H1 (cell line): ENCODE measurements around the gene EIF3B. TPM values are rescaled to one million over a fixed set of nuclear protein-coding genes. Genes with fewer than 3 reads are reported as not detected.

Experiments
- CTCF ChIA-PET: fragments of 300-600 bp; sonication (Branson Sonifier 250); formaldehyde crosslinking; loops from one replicate; lab custom pipeline; 2021; ENCODE audit not compliant: partially characterized antibody; lab: Charles Lee
- POLR2A ChIA-PET: fragments of 300-600 bp; sonication (Branson Sonifier 250); formaldehyde crosslinking; loops from one replicate; lab custom pipeline; 2021; ENCODE audit warnings: inconsistent platforms; ENCODE audit not compliant: partially characterized antibody; lab: Charles Lee
- DNase-seq, 2 experiments: peaks; one replicate each; pipeline versions ENCODE4 v3.0.0 to v3.0.0-alpha.2; 2010 to 2022; ENCODE audit warnings: low spot score in 2 of 2, low read depth in 1 of 2, mixed read lengths in 1 of 2
- FAIRE-seq: peaks from 2 replicates; lab custom pipeline; 2011; peaks lifted over from hg19 to GRCh38; lab: Jason Lieb, UNC
- H2AFZ ChIP-seq: 2 replicates; pipeline ENCODE4 v1.8.1; 2012; ENCODE audit warnings: low read length, inconsistent platforms
- H2AK5ac ChIP-seq: 2 replicates; pipeline ENCODE4 v1.6.1; 2013; ENCODE audit warnings: low read depth, low read length
- H2BK120ac ChIP-seq: replicated peaks from 2 replicates; pipeline ENCODE3; 2013; ENCODE audit warnings: low read depth, low read length, inconsistent platforms
- H2BK12ac ChIP-seq: 2 replicates; pipeline ENCODE4 v1.6.1; 2013; ENCODE audit warnings: low read depth, low read length
- H2BK15ac ChIP-seq: 2 replicates; pipeline ENCODE4 v1.6.1; 2013; ENCODE audit warnings: low read length
- H2BK20ac ChIP-seq: 2 replicates; pipeline ENCODE4 v1.6.1; 2013; ENCODE audit warnings: low read length
- H2BK5ac ChIP-seq: 2 replicates; pipeline ENCODE4 v1.6.1; 2013; ENCODE audit warnings: low read depth, low read length
- H3K14ac ChIP-seq: 2 replicates; pipeline ENCODE4 v1.6.1; 2013; ENCODE audit warnings: inconsistent platforms; ENCODE audit not compliant: insufficient read length
- H3K18ac ChIP-seq: 2 replicates; pipeline ENCODE4 v1.6.1; 2013; ENCODE audit warnings: low read length; ENCODE audit errors: extremely low read depth
- H3K23ac ChIP-seq: 2 replicates; pipeline ENCODE4 v1.6.1; 2013; ENCODE audit warnings: inconsistent platforms; ENCODE audit not compliant: insufficient read length
- H3K23me2 ChIP-seq: 2 replicates; pipeline ENCODE4 v1.6.1; 2013; ENCODE audit warnings: low read depth, low read length
- H3K27ac ChIP-seq: 2 replicates; pipeline ENCODE4 v1.6.1; 2011; ENCODE audit warnings: low read depth, low read length, inconsistent platforms
- H3K27me3 ChIP-seq, 4 experiments: replicated peaks in 1 of 4; 1 replicate in 1 of 4; 2 replicates in 3 of 4; pipeline versions ENCODE4 v1.6.1 to v1.8.1; 2011 to 2013; ENCODE audit warnings: low read length in 3 of 4, mild to moderate bottlenecking in 3 of 4, inconsistent platforms in 2 of 4, mixed read lengths in 2 of 4, moderate library complexity in 1 of 4; ENCODE audit not compliant: control insufficient read depth in 3 of 4, insufficient read depth in 3 of 4; ENCODE audit errors: extremely low read depth in 1 of 4
- H3K36me3 ChIP-seq, 4 experiments: 2 replicates each; pipeline versions ENCODE4 v1.6.1 to v1.8.1; 2011 to 2013; ENCODE audit warnings: mild to moderate bottlenecking in 4 of 4, low read length in 3 of 4, moderate library complexity in 2 of 4, control low read depth in 1 of 4, inconsistent platforms in 1 of 4; ENCODE audit not compliant: insufficient read depth in 4 of 4, control insufficient read depth in 2 of 4
- H3K4ac ChIP-seq: replicated peaks from 2 replicates; pipeline ENCODE3; 2013; ENCODE audit warnings: low read length, low read depth, mixed read lengths, inconsistent platforms; ENCODE audit not compliant: insufficient read length
- H3K4me1 ChIP-seq, 4 experiments: replicated peaks in 1 of 4; 1 replicate in 1 of 4; 2 replicates in 3 of 4; pipeline versions ENCODE4 v1.6.1 to v1.8.1; 2011 to 2013; ENCODE audit warnings: low read length in 3 of 4, inconsistent platforms in 2 of 4, mixed read lengths in 1 of 4; ENCODE audit not compliant: insufficient read depth in 4 of 4, control insufficient read depth in 3 of 4
- H3K4me2 ChIP-seq, 2 experiments: 2 replicates each; pipeline versions ENCODE4 v1.6.1 to v1.8.1; 2011 to 2013; ENCODE audit warnings: low read depth in 2 of 2, low read length in 2 of 2, control low read depth in 1 of 2, inconsistent platforms in 1 of 2, mild to moderate bottlenecking in 1 of 2; ENCODE audit not compliant: insufficient read depth in 1 of 2
- H3K4me3 ChIP-seq, 4 experiments: fragments of 200-600, 300-600 bp in 1 of 4; sonication (generic), shearing (Covaris generic), sonication (Bioruptor Twin) in 1 of 4; 2 replicates each; pipeline versions ENCODE4 v1.5.1 to v1.8.1; 2011 to 2016; ENCODE audit warnings: low read length in 4 of 4, low read depth in 3 of 4, control low read depth in 2 of 4, inconsistent platforms in 2 of 4, mild to moderate bottlenecking in 2 of 4, mixed read lengths in 1 of 4, moderate library complexity in 1 of 4; ENCODE audit not compliant: insufficient read depth in 2 of 4; ENCODE audit errors: extremely low read depth in 1 of 4
- H3K56ac ChIP-seq: replicated peaks from 2 replicates; pipeline ENCODE3; 2013; ENCODE audit warnings: low read depth, mild to moderate bottlenecking, mixed read lengths, low read length, inconsistent platforms; ENCODE audit not compliant: insufficient read length
- H3K79me1 ChIP-seq: 2 replicates; pipeline ENCODE4 v1.6.1; 2013; ENCODE audit warnings: low read depth, low read length, control low read depth
- H3K79me2 ChIP-seq, 2 experiments: 2 replicates each; pipeline versions ENCODE4 v1.6.1 to v1.8.1; 2012 to 2013; ENCODE audit warnings: low read length in 2 of 2, mild to moderate bottlenecking in 2 of 2, inconsistent platforms in 1 of 2; ENCODE audit not compliant: insufficient read depth in 2 of 2, control insufficient read depth in 1 of 2
- H3K9ac ChIP-seq, 4 experiments: replicated peaks in 1 of 4; 1 replicate in 1 of 4; 2 replicates in 3 of 4; pipeline versions ENCODE4 v1.6.1 to v1.8.1; 2011 to 2013; ENCODE audit warnings: low read depth in 3 of 4, low read length in 3 of 4, control low read depth in 2 of 4, mild to moderate bottlenecking in 2 of 4, moderate library complexity in 2 of 4, inconsistent platforms in 1 of 4; ENCODE audit errors: extremely low read depth in 1 of 4
- H3K9me3 ChIP-seq, 2 experiments: 2 replicates each; pipeline versions ENCODE4 v1.6.1 to v1.8.1; 2012 to 2013; ENCODE audit warnings: mild to moderate bottlenecking in 2 of 2, moderate library complexity in 2 of 2, control low read depth in 1 of 2, inconsistent platforms in 1 of 2, low read depth in 1 of 2, low read length in 1 of 2, mixed read lengths in 1 of 2; ENCODE audit not compliant: insufficient read depth in 2 of 2
- H4K20me1 ChIP-seq, 2 experiments: replicated peaks in 1 of 2; 2 replicates each; pipeline versions ENCODE3 to v1.8.1; 2011 to 2013; ENCODE audit warnings: inconsistent platforms in 2 of 2, low read length in 2 of 2, mild to moderate bottlenecking in 1 of 2; ENCODE audit not compliant: insufficient read depth in 2 of 2, control insufficient read depth in 1 of 2
- H4K5ac ChIP-seq: 2 replicates; pipeline ENCODE4 v1.6.1; 2013; ENCODE audit warnings: low read length, low read depth, mixed read lengths, inconsistent platforms; ENCODE audit not compliant: insufficient read length
- H4K8ac ChIP-seq: 2 replicates; pipeline ENCODE4 v1.8.0; 2013; ENCODE audit warnings: mild to moderate bottlenecking, moderate library complexity, low read length, inconsistent platforms; ENCODE audit not compliant: insufficient read depth; ENCODE audit errors: extremely low read depth
- H4K91ac ChIP-seq: replicated peaks from 2 replicates; pipeline ENCODE3; 2013; ENCODE audit warnings: low read length, mixed read lengths, inconsistent platforms; ENCODE audit not compliant: insufficient read length
- CEBPB ChIP-seq: IDR thresholded peaks from 2 replicates; pipeline ENCODE4 v1.6.1; 2012; ENCODE audit warnings: low read depth, low read length
- CHD1 ChIP-seq: IDR thresholded peaks from 2 replicates; pipeline ENCODE4 v1.6.1; 2012; ENCODE audit warnings: low read depth, low read length, improper control_type of control experiment
- CTCF ChIP-seq, 3 experiments: IDR thresholded peaks; 1 replicate in 2 of 3; 2 replicates in 1 of 3; pipeline versions ENCODE4 v1.5.1 to v1.6.1; 2011; ENCODE audit warnings: low read length in 3 of 3, mild to moderate bottlenecking in 3 of 3, inconsistent platforms in 2 of 3, low read depth in 1 of 3, moderate library complexity in 1 of 3; ENCODE audit not compliant: insufficient read depth in 1 of 3; ENCODE audit errors: control extremely low read depth in 1 of 3
- E2F6 ChIP-seq: IDR thresholded peaks from 2 replicates; pipeline ENCODE4 v1.6.1; 2012; ENCODE audit warnings: inconsistent platforms
- EP300 ChIP-seq, 2 experiments: IDR thresholded peaks; 1 replicate in 1 of 2; 2 replicates in 1 of 2; pipeline ENCODE4 v1.6.1; 2011 to 2012; ENCODE audit warnings: low read depth in 2 of 2, low read length in 2 of 2, mild to moderate bottlenecking in 2 of 2, borderline replicate concordance in 1 of 2, inconsistent platforms in 1 of 2, moderate library complexity in 1 of 2
- JUND ChIP-seq: IDR thresholded peaks from 2 replicates; pipeline ENCODE4 v1.6.1; 2011; ENCODE audit warnings: mild to moderate bottlenecking, improper control_type of control experiment, low read length
- KDM5A ChIP-seq: fragments of 200-600 bp; IDR thresholded peaks from 2 replicates; pipeline ENCODE4 v1.7.1; 2012; ENCODE audit warnings: mild to moderate bottlenecking, low read length, inconsistent platforms, mixed read lengths
- RNF2 ChIP-seq: fragments of 200-900, 300-1000 bp; sonication (generic); IDR thresholded peaks from 2 replicates; pipeline ENCODE4 v1.7.1; 2016; ENCODE audit warnings: borderline replicate concordance, low read depth, mild to moderate bottlenecking, antibody characterized with exemption, low read length; ENCODE audit not compliant: poor library complexity, severe bottlenecking; ENCODE audit errors: missing control alignments
- TEAD4 ChIP-seq: IDR thresholded peaks from 2 replicates; pipeline ENCODE4 v1.6.1; 2012; ENCODE audit warnings: low read depth, low read length, inconsistent platforms, mixed read lengths
- ZNF274 ChIP-seq: IDR thresholded peaks from 2 replicates; pipeline ENCODE4 v1.7.0; 2012; ENCODE audit warnings: low read length, borderline replicate concordance; ENCODE audit errors: extremely low read depth
- WGBS, 2 experiments: shearing (Covaris generic) in 1 of 2; methylation state at CpG; one replicate each; pipeline versions ENCODE4 v1.1.6 to v1.1.7; 2013 to 2015; ENCODE audit warnings: low lambda C conversion rate in 2 of 2, mixed read lengths in 2 of 2, inconsistent platforms in 1 of 2, low coverage in 1 of 2, missing lambda C conversion rate in 1 of 2; ENCODE audit not compliant: insufficient replicate concordance in 2 of 2, insufficient coverage in 1 of 2, insufficient read length in 1 of 2; ENCODE audit errors: extremely low coverage in 1 of 2, missing lambda C conversion rate in 1 of 2; 5-methylcytosine and 5-hydroxymethylcytosine counted together
- polyA plus RNA-seq, 7 experiments: library from polyadenylated mRNA; depleted of rRNA in 3 of 7; stranded (reverse) in 5 of 7; unstranded in 2 of 7; fragments of >200 nt in 5 of 7; fragments of 200-250 nt in 2 of 7; gene quantifications; 1 replicate in 5 of 7; 2 replicates in 1 of 7; 4 replicates in 1 of 7; pipeline versions ENCODE4 v1.2.1 to v1.2.3, GENCODE V29; 2011 to 2013; ENCODE audit warnings: missing spikeins in 2 of 7, mixed read lengths in 2 of 7
- total RNA-seq: library from RNA; stranded (reverse); fragmentation: NEBNext Ultra II Directional; extraction: Animal tissue kit (Norgen Biotek cat#: 25700); gene quantifications from 2 replicates; pipeline ENCODE4 v1.2.1, GENCODE V29; 2021

The EIF3B gene
- total and polyA plus RNA-seq, 2 of the 8 experiments (the other 6 are each of a cell fraction or from before 2014, with no cell fraction given), result 167 to 316 TPM

GRCh38 chr7:2398506-2398905 lies 43.9 kb downstream of the EIF3B start:
- Histone ChIP-seq H3K9ac (no peak overlapping the region), H4K20me1 (no peaks in the 10 kb centered on the region), H3K27me3 (no peaks in the 10 kb centered on the region; a peak in 1 of 7 replicates), H3K14ac (no peak overlapping the region), H3K23ac (no peak overlapping the region), H2BK15ac (no peak overlapping the region), H2BK5ac (no peak overlapping the region), H3K9me3 (no peaks in the 10 kb centered on the region), H3K4me3 (no peak overlapping the region), H3K23me2 (no peaks in the 10 kb centered on the region), H3K79me1 (no peaks in the 10 kb centered on the region), H3K4me1 (peaks cover 2 to 5% (median 4%) of the 10 kb centered on the region in 4 experiments), H2BK20ac (no peak overlapping the region), H4K8ac (no peak overlapping the region), H3K36me3 (no peaks in the 10 kb centered on the region), H2AK5ac (no peak overlapping the region), H4K5ac (no peak overlapping the region), H2AFZ (no peak overlapping the region), H2BK12ac (no peak overlapping the region), H3K27ac (no peak overlapping the region), H3K56ac (no peak overlapping the region), H4K91ac (peak overlapping the region; percentile 40), H3K4me2 (no peak overlapping the region), H3K4ac (no peak overlapping the region), H3K79me2 (no peaks in the 10 kb centered on the region), H3K18ac (no peak overlapping the region), H2BK120ac (no peak overlapping the region)
- DNase-seq (no peak), FAIRE-seq (no peak)
- WGBS, 2 experiments, result 88% methylated on average over 4 of the region's 4 CpGs; no CpG with 5 or more reads in 1 of the 2 experiments
- POLR2A ChIA-PET, result interaction anchor here (1.2 kb wide), 1 partner anchor 14 kb away, joined by 3 read pairs; no protein-coding TSS in a partner anchor
- CTCF ChIA-PET, result interaction anchor here (1.5 kb wide), 1 partner anchor 14 kb away, joined by 4 read pairs; no protein-coding TSS in a partner anchor
- TF ChIP-seq ZNF274 (no peak), E2F6 (no peak), CHD1 (no peak), CEBPB (no peak), CTCF (IDR thresholded peaks at IDR 0.05; ENCODE audit: control extremely low read depth in 1 of 3, insufficient read depth in 1 of 3, low read depth in 1 of 3, low read length in 3 of 3) (no peak), JUND (no peak), RNF2 (no peak), EP300 (IDR thresholded peaks at IDR 0.05; ENCODE audit: borderline replicate concordance in 1 of 2, low read depth in 2 of 2, low read length in 2 of 2) (no peak), TEAD4 (no peak), KDM5A (no peak)
